Coronary artery (tissue), 2 donors: Measurements from ENCODE around the gene PPP3R2.

ENCODE experiments used
- DNase-seq: peaks from one replicate; pipeline ENCODE4 v3.0.0-alpha.2; 2017; ENCODE audit warnings: low spot score
- H3K27ac ChIP-seq, 2 donors: fragments of 200-600 bp; sonication (generic); one replicate each; pipeline ENCODE4 v1.5.1; 2016 to 2019
- H3K4me3 ChIP-seq: fragments of 200-600 bp; sonication (generic); 2 replicates; pipeline ENCODE4 v1.5.1; 2016; ENCODE audit warnings: mild to moderate bottlenecking, moderate library complexity
- CTCF ChIP-seq: fragments of 200-600 bp; sonication (generic); IDR thresholded peaks from one replicate; pipeline ENCODE4 v1.5.1; 2019; ENCODE audit warnings: antibody characterized with exemption

The PPP3R2 gene

GRCh38 chr9:101578378-101578777 lies 16.4 kb downstream of the PPP3R2 start:
- no peak for TF ChIP-seq CTCF
- no peak overlapping the region for H3K4me3 ChIP-seq
- DNase-seq, result no peak
- H3K27ac ChIP-seq, result no peak overlapping the region

- TF ChIP-seq CTCF, result no peak
- no peak overlapping the region for H3K27ac ChIP-seq
- H3K4me3 ChIP-seq, result no peak overlapping the region
- no peak for DNase-seq
Observed at GRCh38 chr9:101574731-101575333, 19.9 kb downstream of the PPP3R2 start.

- Histone ChIP-seq H3K27ac (no peak overlapping the region), H3K4me3 (no peak overlapping the region)
- no peak for TF ChIP-seq CTCF
- DNase-seq, result no peak
Observed at GRCh38 chr9:101572316-101572715, 22.5 kb downstream of the PPP3R2 start.

GRCh38 chr9:101571114-101571513 lies 23.7 kb downstream of the PPP3R2 start:
- DNase-seq, result no peak
- no peak overlapping the region for H3K4me3 ChIP-seq
- no peak for TF ChIP-seq CTCF
- no peak overlapping the region for H3K27ac ChIP-seq

GRCh38 chr9:101569741-101570501 lies 24.8 kb downstream of the PPP3R2 start:
- DNase-seq, result no peak
- H3K4me3 ChIP-seq, result no peak overlapping the region
- no peak overlapping the region for H3K27ac ChIP-seq
- TF ChIP-seq CTCF, result no peak

- Histone ChIP-seq H3K4me3 (no peak overlapping the region), H3K27ac (no peak overlapping the region)
- no peak for DNase-seq
- TF ChIP-seq CTCF, result no peak
Observed at GRCh38 chr9:101567725-101568350, 26.9 kb downstream of the PPP3R2 start.
